GM19397 (cell line): ENCODE results near the gene GOLGA6B.
"Not testable (repeated sequence)": the region's sequence is repeated elsewhere in the genome, so short reads cannot be mapped to it uniquely, and the experiment has no call there.

Experiments used
- ATAC-seq: cut with Tn5 transposase; IDR thresholded peaks from one replicate; pipeline ENCODE4 v1.9.1; 2021; ENCODE audit warnings: mild to moderate bottlenecking, moderate library complexity; ENCODE audit not compliant: unreplicated experiment

GOLGA6B gene

GRCh38 chr15:72661081-72661480 is 6.6 kb downstream of the GOLGA6B start:
- ATAC-seq = not testable (repeated sequence)

- ATAC-seq = not testable (repeated sequence)
Measured at GRCh38 chr15:72663931-72664330, 9.4 kb downstream of the GOLGA6B start.

GRCh38 chr15:72665706-72666105 is 11.2 kb downstream of the GOLGA6B start:
- not testable (repeated sequence) for ATAC-seq

- ATAC-seq = not testable (repeated sequence)
Measured at GRCh38 chr15:72669803-72670202, 15.3 kb downstream of the GOLGA6B start.

GRCh38 chr15:72670656-72671352 is 16.3 kb downstream of the GOLGA6B start:
- ATAC-seq = peak; percentile 86

- ATAC-seq = no peak
Measured at GRCh38 chr15:72671525-72671924, 17.0 kb downstream of the GOLGA6B start.

GRCh38 chr15:72676838-72677237 is 22.3 kb downstream of the GOLGA6B start:
- no peak for ATAC-seq

GRCh38 chr15:72680931-72681330 is 26.4 kb downstream of the GOLGA6B start:
- no peak for ATAC-seq

- no peak for ATAC-seq
Measured at GRCh38 chr15:72682772-72683171, 28.3 kb downstream of the GOLGA6B start.

GRCh38 chr15:72685301-72685924 is 30.9 kb downstream of the GOLGA6B start:
- ATAC-seq = no peak

- peak; percentile 93 for ATAC-seq
Measured at GRCh38 chr15:72685925-72686794, 31.7 kb downstream of the GOLGA6B start, which contains the start of the genes BBS4 and HIGD2B. Gene BBS4, plus strand, starts transcription at chr15:72686207. Its CDS starts 21 bp downstream, at chr15:72686228. Gene HIGD2B, minus strand, starts transcription at chr15:72686182. Its CDS starts 9,808 bp downstream, at chr15:72676374.

- ATAC-seq = no peak
Measured at GRCh38 chr15:72688697-72689096, 34.2 kb downstream of the GOLGA6B start.

GRCh38 chr15:72690938-72691337 is 36.4 kb downstream of the GOLGA6B start:
- ATAC-seq = no peak

GRCh38 chr15:72698938-72699337 is 44.4 kb downstream of the GOLGA6B start:
- ATAC-seq = no peak

- no peak for ATAC-seq
Measured at GRCh38 chr15:72700076-72700475, 45.6 kb downstream of the GOLGA6B start.

GRCh38 chr15:72706266-72706665 is 51.8 kb downstream of the GOLGA6B start:
- no peak for ATAC-seq

- ATAC-seq = not testable (repeated sequence)
Measured at GRCh38 chr15:72708551-72709303, 54.2 kb downstream of the GOLGA6B start.
